Activated CD8-positive, alpha-beta memory T cell treated with anti-CD3 and anti-CD28 coated beads for 4 hours (primary cell): ENCODE data around the gene ZDHHC14.
"Not testable (repeated sequence)": the region's sequence is repeated elsewhere in the genome, so short reads cannot be mapped to it uniquely, and the experiment has no call there.

ENCODE experiments used
- DNase-seq, 2 donors: peaks; one replicate each; pipeline ENCODE4 v3.0.0-alpha.2; 2020; ENCODE audit warnings: low read depth in 2 of 2

ZDHHC14 gene

GRCh38 chr6:157464653-157465535 lies 83.9 kb downstream of the ZDHHC14 start:
- DNase-seq: no peak

- no peak for DNase-seq
These were observed 85.3 kb downstream of the ZDHHC14 start for GRCh38 chr6:157466342-157466648.

GRCh38 chr6:157467339-157467738 lies 86.3 kb downstream of the ZDHHC14 start:
- not testable (repeated sequence) for DNase-seq

- DNase-seq: no peak
These were observed 87.1 kb downstream of the ZDHHC14 start for GRCh38 chr6:157468054-157468453.

GRCh38 chr6:157468574-157468973 lies 87.6 kb downstream of the ZDHHC14 start:
- no peak for DNase-seq

- no peak for DNase-seq
These were observed 88.4 kb downstream of the ZDHHC14 start for GRCh38 chr6:157469378-157469777.

GRCh38 chr6:157471077-157471686 lies 90.2 kb downstream of the ZDHHC14 start:
- DNase-seq: no peak

- no peak for DNase-seq
These were observed 91.1 kb downstream of the ZDHHC14 start for GRCh38 chr6:157471895-157472686.

- no peak for DNase-seq
These were observed 95.8 kb downstream of the ZDHHC14 start for GRCh38 chr6:157476797-157477196.

GRCh38 chr6:157478926-157479325 lies 97.9 kb downstream of the ZDHHC14 start:
- no peak for DNase-seq

GRCh38 chr6:157479464-157480303 lies 98.7 kb downstream of the ZDHHC14 start:
- no peak for DNase-seq

GRCh38 chr6:157481189-157481864 lies 100.3 kb downstream of the ZDHHC14 start:
- no peak for DNase-seq

GRCh38 chr6:157481865-157482249 lies 100.9 kb downstream of the ZDHHC14 start:
- DNase-seq: no peak

GRCh38 chr6:157483770-157484169 lies 102.8 kb downstream of the ZDHHC14 start:
- DNase-seq: no peak

- DNase-seq: no peak
These were observed 103.2 kb downstream of the ZDHHC14 start for GRCh38 chr6:157484181-157484580.

GRCh38 chr6:157486572-157486971 lies 105.6 kb downstream of the ZDHHC14 start:
- DNase-seq: no peak

GRCh38 chr6:157487110-157487773 lies 106.3 kb downstream of the ZDHHC14 start:
- no peak for DNase-seq

GRCh38 chr6:157488058-157488457 lies 107.1 kb downstream of the ZDHHC14 start:
- no peak for DNase-seq

GRCh38 chr6:157488716-157489118 lies 107.7 kb downstream of the ZDHHC14 start:
- DNase-seq: no peak

- DNase-seq: no peak
These were observed 109.8 kb downstream of the ZDHHC14 start for GRCh38 chr6:157490611-157491269.
